Tibial nerve (tissue), 4 donors: ENCODE results near the gene WNT2B.

ENCODE experiments used
- CTCF ChIP-seq, 5 experiments: fragments of 200-600 bp in 3 of 5; fragments of 450-650 bp in 2 of 5; sonication (generic) in 3 of 5; IDR thresholded peaks; one replicate each; pipeline ENCODE4 v1.5.1; 2016 to 2019; ENCODE audit warnings: antibody characterized with exemption in 5 of 5, mild to moderate bottlenecking in 3 of 5, moderate library complexity in 2 of 5
- EP300 ChIP-seq, 2 donors: sonication (generic); formaldehyde crosslinking; IDR thresholded peaks; one replicate each; pipeline ENCODE4 v1.6.1; 2017; ENCODE audit warnings: antibody characterized with exemption in 2 of 2, mild to moderate bottlenecking in 1 of 2
- POLR2A ChIP-seq, 2 donors: fragments of 450-650 bp; IDR thresholded peaks; one replicate each; pipeline ENCODE4 v1.6.1; 2017; ENCODE audit warnings: antibody characterized with exemption in 2 of 2, mild to moderate bottlenecking in 2 of 2, moderate library complexity in 2 of 2

GRCh38 chr1:112517646-112518045 lies 8.9 kb downstream of the WNT2B start:
- TF ChIP-seq CTCF (IDR thresholded peaks at IDR 0.05) (no peak), POLR2A (IDR thresholded peaks at IDR 0.05) (no peak), EP300 (IDR thresholded peaks at IDR 0.05) (no peak)
